Measurements from ENCODE around the gene PDZD8.

PDZD8 gene

GRCh38 chr10:117350909-117351308 is 24.3 kb downstream of the PDZD8 start:
- H3K4me3 ChIP-seq (ENCODE audit: low read depth, low read length): no peak overlapping the region; the same call in 1 of the 2 replicates
- no peak for TF ChIP-seq CTCF (IDR thresholded peaks at IDR 0.05; ENCODE audit: insufficient read depth, low read depth, low read length, missing control alignments)
- peak; percentile 44 for DNase-seq (ENCODE audit: low read depth)

GRCh38 chr10:117348236-117348635 is 27.0 kb downstream of the PDZD8 start:
- no peak for TF ChIP-seq CTCF (IDR thresholded peaks at IDR 0.05; ENCODE audit: insufficient read depth, low read depth, low read length, missing control alignments)
- no peak overlapping the region for H3K4me3 ChIP-seq (ENCODE audit: low read depth, low read length)
- DNase-seq (ENCODE audit: low read depth): no peak

GRCh38 chr10:117346574-117346973 is 28.7 kb downstream of the PDZD8 start:
- no peak overlapping the region for H3K4me3 ChIP-seq (ENCODE audit: low read depth, low read length)
- no peak for DNase-seq (ENCODE audit: low read depth)
- no peak for TF ChIP-seq CTCF (IDR thresholded peaks at IDR 0.05; ENCODE audit: insufficient read depth, low read depth, low read length, missing control alignments)

- DNase-seq (ENCODE audit: low read depth): no peak
- TF ChIP-seq CTCF (IDR thresholded peaks at IDR 0.05; ENCODE audit: insufficient read depth, low read depth, low read length, missing control alignments): no peak
- no peak overlapping the region for H3K4me3 ChIP-seq (ENCODE audit: low read depth, low read length)
Observed at GRCh38 chr10:117345143-117345542, 30.1 kb downstream of the PDZD8 start.

- no peak overlapping the region for H3K4me3 ChIP-seq (ENCODE audit: low read depth, low read length)
- DNase-seq (ENCODE audit: low read depth): no peak
- no peak for TF ChIP-seq CTCF (IDR thresholded peaks at IDR 0.05; ENCODE audit: insufficient read depth, low read depth, low read length, missing control alignments)
Observed at GRCh38 chr10:117342641-117343040, 32.6 kb downstream of the PDZD8 start.

- TF ChIP-seq CTCF (IDR thresholded peaks at IDR 0.05; ENCODE audit: insufficient read depth, low read depth, low read length, missing control alignments): no peak
- DNase-seq (ENCODE audit: low read depth): no peak
- H3K4me3 ChIP-seq (ENCODE audit: low read depth, low read length): no peak overlapping the region
Observed at GRCh38 chr10:117341061-117341460, 34.2 kb downstream of the PDZD8 start.

- no peak for TF ChIP-seq CTCF (IDR thresholded peaks at IDR 0.05; ENCODE audit: insufficient read depth, low read depth, low read length, missing control alignments)
- no peak for DNase-seq (ENCODE audit: low read depth)
- H3K4me3 ChIP-seq (ENCODE audit: low read depth, low read length): no peak overlapping the region
Observed at GRCh38 chr10:117339979-117340378, 35.3 kb downstream of the PDZD8 start.

All from GM12865 (cell line).